Measurements from ENCODE around the gene B3GNT3.
A peak's percentile ranks its signal among the peaks of the same experiment; 100 is the strongest.

DNA sequence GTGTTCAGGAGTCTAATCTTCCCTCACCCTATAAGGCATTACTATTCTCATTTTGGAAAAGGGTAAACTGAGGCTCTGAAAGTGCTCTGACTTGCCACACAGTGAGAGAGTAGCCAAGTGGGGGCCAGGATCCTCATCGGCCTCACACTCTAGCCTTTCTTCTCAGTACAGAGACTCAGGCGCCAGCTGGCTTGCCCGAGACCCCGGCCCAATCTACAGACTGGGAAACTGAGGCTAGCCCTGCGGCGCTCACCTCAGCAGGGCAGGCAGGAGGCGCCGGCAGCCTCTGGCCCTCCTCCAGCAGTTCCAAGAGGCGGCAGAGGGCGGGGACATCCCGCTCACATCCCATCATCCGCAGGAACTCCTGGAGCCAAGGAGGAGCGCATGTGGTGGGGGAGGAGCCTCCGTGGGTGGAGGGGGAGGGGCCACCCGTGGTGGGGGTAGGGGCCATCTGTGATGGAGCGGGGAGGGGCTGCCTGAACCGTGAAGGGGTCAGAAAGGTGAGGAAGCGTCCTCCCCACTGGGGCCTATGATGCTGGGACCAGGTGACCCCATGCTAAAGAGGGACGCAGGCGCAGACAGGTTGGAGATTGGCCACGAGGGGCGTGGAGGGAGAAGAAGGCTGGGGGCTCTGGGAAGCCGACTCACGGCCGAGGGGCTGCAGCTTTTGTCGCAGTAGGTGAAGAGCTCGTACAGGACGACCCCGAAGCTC lies 35.1 kb downstream of the B3GNT3 start:
- TF ChIP-seq, protein P1, sequence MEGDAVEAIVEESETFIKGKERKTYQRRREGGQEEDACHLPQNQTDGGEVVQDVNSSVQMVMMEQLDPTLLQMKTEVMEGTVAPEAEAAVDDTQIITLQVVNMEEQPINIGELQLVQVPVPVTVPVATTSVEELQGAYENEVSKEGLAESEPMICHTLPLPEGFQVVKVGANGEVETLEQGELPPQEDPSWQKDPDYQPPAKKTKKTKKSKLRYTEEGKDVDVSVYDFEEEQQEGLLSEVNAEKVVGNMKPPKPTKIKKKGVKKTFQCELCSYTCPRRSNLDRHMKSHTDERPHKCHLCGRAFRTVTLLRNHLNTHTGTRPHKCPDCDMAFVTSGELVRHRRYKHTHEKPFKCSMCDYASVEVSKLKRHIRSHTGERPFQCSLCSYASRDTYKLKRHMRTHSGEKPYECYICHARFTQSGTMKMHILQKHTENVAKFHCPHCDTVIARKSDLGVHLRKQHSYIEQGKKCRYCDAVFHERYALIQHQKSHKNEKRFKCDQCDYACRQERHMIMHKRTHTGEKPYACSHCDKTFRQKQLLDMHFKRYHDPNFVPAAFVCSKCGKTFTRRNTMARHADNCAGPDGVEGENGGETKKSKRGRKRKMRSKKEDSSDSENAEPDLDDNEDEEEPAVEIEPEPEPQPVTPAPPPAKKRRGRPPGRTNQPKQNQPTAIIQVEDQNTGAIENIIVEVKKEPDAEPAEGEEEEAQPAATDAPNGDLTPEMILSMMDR (IDR thresholded peaks at IDR 0.05 in 8 of 11, conservative IDR thresholded peaks at IDR 0.05 in 3 of 11), result no peak
- TF ChIP-seq POLR2A (IDR thresholded peaks at IDR 0.05) (no peak), POLR2AphosphoS5 (IDR thresholded peaks at IDR 0.05) (peak in 1 of 3 donors; percentile 62)

Data from spleen (tissue), 7 donors.